B cell (primary cell): ENCODE data around the gene PIP5KL1. TPM values are rescaled to one million over a fixed set of nuclear protein-coding genes. Genes with fewer than 3 reads are reported as not detected.

ENCODE experiments used
- ATAC-seq: fragments of 200-7000 bp; cut with Tn5 transposase; one replicate; pipeline ENCODE4 v1.10.0; 2021; ENCODE audit warnings: low read depth, mild to moderate bottlenecking, moderate number of reproducible peaks, moderate library complexity
- CTCF ChIA-PET: fragments of 350-600 bp; sonication (Branson Sonifier 250); formaldehyde crosslinking; loops from one replicate; lab custom pipeline; 2021; ENCODE audit warnings: antibody characterized with exemption, inconsistent platforms; lab: Charles Lee
- POLR2A ChIA-PET: fragments of 350-600 bp; sonication (Branson Sonifier 250); formaldehyde crosslinking; loops from one replicate; lab custom pipeline; 2021; ENCODE audit warnings: antibody characterized with exemption; lab: Charles Lee
- DNase-seq: peaks from one replicate; pipeline ENCODE4 v3.0.0; 2013
- H2AFZ ChIP-seq: 2 replicates; pipeline ENCODE4 v1.6.1; 2012; ENCODE audit warnings: mild to moderate bottlenecking, low read depth, low read length; ENCODE audit not compliant: insufficient read depth, poor library complexity, severe bottlenecking
- H3K27ac ChIP-seq, 2 donors: 1 replicate in 1 of 2; 2 replicates in 1 of 2; pipeline ENCODE4 v1.5.1; 2012 to 2013; ENCODE audit warnings: low read length in 2 of 2, mild to moderate bottlenecking in 2 of 2, moderate library complexity in 1 of 2
- H3K27me3 ChIP-seq, 4 experiments: fragments of 200-600 bp in 1 of 4; sonication (generic) in 1 of 4; replicated peaks in 1 of 4; 1 replicate in 2 of 4; 2 replicates in 2 of 4; pipeline versions ENCODE4 v1.6.1 to v1.7.0; 2013 to 2016; ENCODE audit warnings: low read length in 3 of 4, mild to moderate bottlenecking in 2 of 4, mixed read lengths in 1 of 4, moderate library complexity in 1 of 4; ENCODE audit not compliant: insufficient read depth in 4 of 4, control insufficient read depth in 3 of 4; ENCODE audit errors: control extremely low read depth in 1 of 4
- H3K36me3 ChIP-seq, 2 experiments: replicated peaks in 1 of 2; 1 replicate in 1 of 2; 2 replicates in 1 of 2; pipeline versions ENCODE4 v1.6.1 to v1.7.1; 2013; ENCODE audit warnings: low read length in 1 of 2; ENCODE audit not compliant: insufficient read depth in 2 of 2, control insufficient read depth in 1 of 2; ENCODE audit errors: control extremely low read depth in 1 of 2, extremely low read depth in 1 of 2
- H3K4me1 ChIP-seq, 2 donors: fragments of 200-600 bp in 1 of 2; sonication (generic) in 1 of 2; 1 replicate in 1 of 2; 2 replicates in 1 of 2; pipeline versions ENCODE4 v1.5.1 to v1.6.1; 2013 to 2017; ENCODE audit warnings: low read length in 2 of 2; ENCODE audit not compliant: control insufficient read depth in 2 of 2, insufficient read depth in 2 of 2
- H3K4me2 ChIP-seq: replicated peaks from 2 replicates; pipeline ENCODE3; 2012; ENCODE audit warnings: mild to moderate bottlenecking, low read depth, low read length; ENCODE audit not compliant: poor library complexity, severe bottlenecking
- H3K4me3 ChIP-seq, 5 experiments: fragments of 200-600 bp in 1 of 5; sonication (generic) in 1 of 5; 1 replicate in 3 of 5; 2 replicates in 2 of 5; pipeline versions ENCODE4 v1.5.1 to v1.7.0; 2011 to 2016; ENCODE audit warnings: low read length in 4 of 5, mild to moderate bottlenecking in 4 of 5, low read depth in 2 of 5, control low read depth in 1 of 5, moderate library complexity in 1 of 5; ENCODE audit not compliant: insufficient read depth in 1 of 5; ENCODE audit errors: control extremely low read depth in 1 of 5, extremely low read depth in 1 of 5
- H3K79me2 ChIP-seq: fragments of 200-600 bp; sonication (generic); one replicate; pipeline ENCODE4 v1.6.0; 2016; ENCODE audit warnings: low read length; ENCODE audit not compliant: control insufficient read depth, insufficient read depth
- H3K9ac ChIP-seq: fragments of 200-600 bp; sonication (generic); 2 replicates; pipeline ENCODE4 v1.6.1; 2017; ENCODE audit warnings: mild to moderate bottlenecking, low read length, moderate library complexity
- H3K9me3 ChIP-seq, 3 donors: one replicate each; pipeline versions ENCODE4 v1.6.1 to v1.7.1; 2013; ENCODE audit warnings: low read length in 2 of 3; ENCODE audit not compliant: control insufficient read depth in 2 of 3, insufficient read depth in 1 of 3; ENCODE audit errors: control extremely low read depth in 1 of 3
- H4K20me1 ChIP-seq: 2 replicates; pipeline ENCODE4 v1.6.0; 2012; ENCODE audit warnings: mild to moderate bottlenecking, low read length; ENCODE audit not compliant: insufficient read depth, control insufficient read depth, poor library complexity, severe bottlenecking
- H3K27ac Mint-ChIP-seq: one replicate; pipeline ENCODE4 v1.8.0; 2021; ENCODE audit warnings: mixed read lengths
- H3K27me3 Mint-ChIP-seq: one replicate; pipeline ENCODE4 v1.8.0; 2021; ENCODE audit warnings: mixed read lengths
- H3K4me1 Mint-ChIP-seq: one replicate; pipeline ENCODE4 v1.8.0; 2021; ENCODE audit warnings: mixed read lengths
- H3K4me3 Mint-ChIP-seq: one replicate; pipeline ENCODE4 v1.8.0; 2021; ENCODE audit warnings: mixed read lengths
- H3K9me3 Mint-ChIP-seq: one replicate; pipeline ENCODE4 v1.8.0; 2022; ENCODE audit warnings: mixed read lengths; ENCODE audit not compliant: insufficient read depth
- CTCF ChIP-seq: fragments of 200-600 bp; IDR thresholded peaks from one replicate; pipeline ENCODE4 v1.8.0; 2022; ENCODE audit warnings: antibody characterized with exemption, mild to moderate bottlenecking
- EZH2 ChIP-seq: IDR thresholded peaks from 2 replicates; pipeline ENCODE4 v1.6.1; 2012; ENCODE audit warnings: borderline replicate concordance, low read depth, mild to moderate bottlenecking, moderate library complexity, low read length; ENCODE audit not compliant: insufficient read depth, poor library complexity, severe bottlenecking
- WGBS: methylation state at CpG from one replicate; pipeline ENCODE4 v1.1.5; 2013; ENCODE audit warnings: missing lambda C conversion rate; ENCODE audit not compliant: insufficient coverage; 5-methylcytosine and 5-hydroxymethylcytosine counted together
- intact Hi-C: fragments of 100-400 bp; cut with micrococcal nuclease; formaldehyde crosslinking; loops from one replicate; pipeline ENCODE4 v1.10.0; 2022
- polyA plus RNA-seq: library from polyadenylated mRNA; depleted of rRNA; stranded (reverse); fragments of >200 nt; gene quantifications from 2 replicates; pipeline ENCODE4 v1.2.3, GENCODE V29; 2012
- total RNA-seq, 2 donors: library from RNA; stranded (reverse); fragments of 120-200 nt in 1 of 2; gene quantifications; 1 replicate in 1 of 2; 2 replicates in 1 of 2; pipeline versions ENCODE4 v1.2.3 to v1.2.4, GENCODE V29; 2013 to 2022

PIP5KL1 gene
- total and polyA plus RNA-seq, 2 donors (not counting 1 experiment from before 2014, with no cell fraction given), result 0.75 to 1.4 TPM

GRCh38 chr9:127873223-127873691 lies 57.3 kb downstream of the PIP5KL1 start:
- ATAC-seq (no peak), DNase-seq (no peak)
- no peak overlapping the region for H3K27ac Mint-ChIP-seq
- H2AFZ ChIP-seq, result no peak overlapping the region
- H3K9me3 ChIP-seq, result no peaks in the 10 kb centered on the region
- H3K27ac ChIP-seq, result no peak overlapping the region
- H3K9ac ChIP-seq, result no peak overlapping the region
- H3K36me3 ChIP-seq, result no peaks in the 10 kb centered on the region
- TF ChIP-seq EZH2 (no peak), CTCF (no peak)
- no peaks in the 10 kb centered on the region for H3K9me3 Mint-ChIP-seq
- no peak overlapping the region for H3K4me2 ChIP-seq
- peaks cover 14 to 20% of the 10 kb centered on the region in 2 donors for H3K4me1 ChIP-seq
- ChIA-PET POLR2A (no interaction called here), CTCF (interaction anchor here (0.6 to 13.7 kb wide), 4 partner anchors 10 to 385 kb away, joined by 3 to 237 read pairs (median 56); partner anchors contain the start of genes ST6GALNAC4 and TOR2A)
- no peak overlapping the region for H3K4me3 Mint-ChIP-seq
- peaks cover 12% of the 10 kb centered on the region for H3K4me1 Mint-ChIP-seq
- H3K27me3 ChIP-seq, result peaks cover 0 to 12% (median 3%) of the 10 kb centered on the region in 4 experiments
- H3K27me3 Mint-ChIP-seq, result no peaks in the 10 kb centered on the region
- H4K20me1 ChIP-seq, result no peaks in the 10 kb centered on the region
- WGBS, result 87% methylated on average over 18 of the region's 19 CpGs
- H3K4me3 ChIP-seq, result no peak overlapping the region
- H3K79me2 ChIP-seq, result peaks cover 4% of the 10 kb centered on the region
- intact Hi-C loops, result no loop called here

GRCh38 chr9:127872369-127873222 lies 58.0 kb downstream of the PIP5KL1 start:
- 96% methylated on average over 18 of the region's 20 CpGs for WGBS
- H2AFZ ChIP-seq, result no peak overlapping the region
- intact Hi-C loops, result no loop called here
- Mint-ChIP-seq H3K27ac (no peak overlapping the region), H3K27me3 (no peaks in the 10 kb centered on the region), H3K9me3 (no peaks in the 10 kb centered on the region), H3K4me1 (peaks cover 7% of the 10 kb centered on the region), H3K4me3 (no peak overlapping the region)
- H3K36me3 ChIP-seq, result no peaks in the 10 kb centered on the region
- H3K79me2 ChIP-seq, result peaks cover 4% of the 10 kb centered on the region
- POLR2A ChIA-PET, result interaction anchor here (0.7 kb wide), 1 partner anchor 44 kb away, joined by 3 read pairs; the partner anchor contains the start of gene ST6GALNAC4
- CTCF ChIA-PET, result interaction anchor here (0.6 to 13.7 kb wide), 5 partner anchors 9 to 384 kb away, joined by 3 to 237 read pairs (median 4); partner anchors contain the start of genes ST6GALNAC4 and TOR2A
- no peak for DNase-seq
- H3K9me3 ChIP-seq, result no peaks in the 10 kb centered on the region
- no peak overlapping the region for H3K27ac ChIP-seq
- no peak for TF ChIP-seq EZH2
- no peak for TF ChIP-seq CTCF
- H4K20me1 ChIP-seq, result no peaks in the 10 kb centered on the region
- H3K4me2 ChIP-seq, result no peak overlapping the region
- H3K4me3 ChIP-seq, result no peak overlapping the region
- peaks cover 9 to 14% of the 10 kb centered on the region in 2 donors for H3K4me1 ChIP-seq
- H3K9ac ChIP-seq, result no peak overlapping the region
- H3K27me3 ChIP-seq, result peaks cover 0 to 12% (median 3%) of the 10 kb centered on the region in 4 experiments
- ATAC-seq, result no peak
